ENCODE results near the gene KIF2C. TPM values are rescaled to one million over a fixed set of nuclear protein-coding genes. Genes with fewer than 3 reads are reported as not detected.

Gene KIF2C
- total and polyA plus RNA-seq, 2 donors (not counting 1 experiment from before 2014, with no cell fraction given), result 0.25 to 0.69 TPM

- Histone ChIP-seq H2AFZ (ENCODE audit: insufficient read depth, low read depth, low read length, poor library complexity, severe bottlenecking) (no peak overlapping the region), H3K79me2 (ENCODE audit: control insufficient read depth, insufficient read depth, low read length) (no peaks in the 10 kb centered on the region), H3K36me3 (replicated peaks in 1 of 2; ENCODE audit: control extremely low read depth in 1 of 2, control insufficient read depth in 1 of 2, extremely low read depth in 1 of 2, insufficient read depth in 2 of 2, low read length in 1 of 2) (no peaks in the 10 kb centered on the region), H3K27me3 (replicated peaks in 1 of 4; ENCODE audit: control extremely low read depth in 1 of 4, control insufficient read depth in 3 of 4, insufficient read depth in 4 of 4, low read length in 3 of 4) (no peaks in the 10 kb centered on the region), H3K4me3 (ENCODE audit: control extremely low read depth in 1 of 5, extremely low read depth in 1 of 5, insufficient read depth in 1 of 5, low read depth in 2 of 5, low read length in 4 of 5) (no peak overlapping the region), H3K27ac (ENCODE audit: low read length in 2 of 2) (no peak overlapping the region), H4K20me1 (ENCODE audit: control insufficient read depth, insufficient read depth, low read length, poor library complexity, severe bottlenecking) (no peaks in the 10 kb centered on the region), H3K9me3 (ENCODE audit: control extremely low read depth in 1 of 3, control insufficient read depth in 2 of 3, insufficient read depth in 1 of 3, low read length in 2 of 3) (peaks cover 0 to 2% (median 0%) of the 10 kb centered on the region in 3 donors), H3K4me1 (ENCODE audit: control insufficient read depth in 2 of 2, insufficient read depth in 2 of 2, low read length in 2 of 2) (peaks cover 12 to 24% of the 10 kb centered on the region in 2 donors), H3K9ac (ENCODE audit: low read length) (no peak overlapping the region), H3K4me2 (replicated peaks; ENCODE audit: low read depth, low read length, poor library complexity, severe bottlenecking) (no peak overlapping the region)
- Mint-ChIP-seq H3K27ac (no peak overlapping the region), H3K4me3 (no peak overlapping the region), H3K27me3 (no peaks in the 10 kb centered on the region), H3K9me3 (ENCODE audit: insufficient read depth) (no peaks in the 10 kb centered on the region), H3K4me1 (peaks cover 17% of the 10 kb centered on the region)
- POLR2A ChIA-PET, result interaction anchor here (0.7 to 1.0 kb wide), 2 partner anchors 20 to 85 kb away, joined by 5 to 7 read pairs; no protein-coding TSS in a partner anchor
- CTCF ChIA-PET, result interaction anchor here (0.7 to 10.4 kb wide), 5 partner anchors 17 to 565 kb away, joined by 3 to 196 read pairs (median 4); partner anchors contain the start of gene RPS8
- intact Hi-C loops (cut with micrococcal nuclease), result loop anchor here (5.0 to 10.0 kb wide), 2 partner anchors 759 to 951 kb away; partner anchors contain the start of genes GPBP1L1, TESK2 and TMEM69
- ATAC-seq (ENCODE audit: low read depth) (no peak), DNase-seq (no peak)
- WGBS (ENCODE audit: insufficient coverage), result no CpG with 5 or more reads among the region's 1 CpG
- TF ChIP-seq, protein P1, sequence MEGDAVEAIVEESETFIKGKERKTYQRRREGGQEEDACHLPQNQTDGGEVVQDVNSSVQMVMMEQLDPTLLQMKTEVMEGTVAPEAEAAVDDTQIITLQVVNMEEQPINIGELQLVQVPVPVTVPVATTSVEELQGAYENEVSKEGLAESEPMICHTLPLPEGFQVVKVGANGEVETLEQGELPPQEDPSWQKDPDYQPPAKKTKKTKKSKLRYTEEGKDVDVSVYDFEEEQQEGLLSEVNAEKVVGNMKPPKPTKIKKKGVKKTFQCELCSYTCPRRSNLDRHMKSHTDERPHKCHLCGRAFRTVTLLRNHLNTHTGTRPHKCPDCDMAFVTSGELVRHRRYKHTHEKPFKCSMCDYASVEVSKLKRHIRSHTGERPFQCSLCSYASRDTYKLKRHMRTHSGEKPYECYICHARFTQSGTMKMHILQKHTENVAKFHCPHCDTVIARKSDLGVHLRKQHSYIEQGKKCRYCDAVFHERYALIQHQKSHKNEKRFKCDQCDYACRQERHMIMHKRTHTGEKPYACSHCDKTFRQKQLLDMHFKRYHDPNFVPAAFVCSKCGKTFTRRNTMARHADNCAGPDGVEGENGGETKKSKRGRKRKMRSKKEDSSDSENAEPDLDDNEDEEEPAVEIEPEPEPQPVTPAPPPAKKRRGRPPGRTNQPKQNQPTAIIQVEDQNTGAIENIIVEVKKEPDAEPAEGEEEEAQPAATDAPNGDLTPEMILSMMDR (IDR thresholded peaks at IDR 0.05), result no peak
- TF ChIP-seq EZH2 (IDR thresholded peaks at IDR 0.05; ENCODE audit: borderline replicate concordance, insufficient read depth, low read depth, low read length, poor library complexity, severe bottlenecking), result no peak
Observed at GRCh38 chr1:44733365-44733764, 6.3 kb upstream of the KIF2C start.

- POLR2A ChIA-PET, result interaction anchor here (0.7 to 1.0 kb wide), 2 partner anchors 20 to 85 kb away, joined by 5 to 7 read pairs; no protein-coding TSS in a partner anchor
- H3K9me3 Mint-ChIP-seq (ENCODE audit: insufficient read depth), result no peaks in the 10 kb centered on the region
Observed at GRCh38 chr1:44733784-44734183, 5.9 kb upstream of the KIF2C start.

More at GRCh38 chr1:44733784-44734183, 5.9 kb upstream of the KIF2C start:
- H3K4me2 ChIP-seq (replicated peaks; ENCODE audit: low read depth, low read length, poor library complexity, severe bottlenecking), result no peak overlapping the region
- DNase-seq (no peak), ATAC-seq (ENCODE audit: low read depth) (no peak)
- H3K27ac ChIP-seq (ENCODE audit: low read length in 2 of 2), result no peak overlapping the region
- peaks cover 12 to 24% of the 10 kb centered on the region in 2 donors for H3K4me1 ChIP-seq (ENCODE audit: control insufficient read depth in 2 of 2, insufficient read depth in 2 of 2, low read length in 2 of 2)
- no peak overlapping the region for H2AFZ ChIP-seq (ENCODE audit: insufficient read depth, low read depth, low read length, poor library complexity, severe bottlenecking)
- Mint-ChIP-seq H3K4me3 (no peak overlapping the region), H3K27me3 (no peaks in the 10 kb centered on the region), H3K27ac (no peak overlapping the region), H3K4me1 (peaks cover 17% of the 10 kb centered on the region)
- intact Hi-C loops (cut with micrococcal nuclease), result loop anchor here (5.0 to 10.0 kb wide), 2 partner anchors 759 to 951 kb away; partner anchors contain the start of genes GPBP1L1, TESK2 and TMEM69
- no peaks in the 10 kb centered on the region for H4K20me1 ChIP-seq (ENCODE audit: control insufficient read depth, insufficient read depth, low read length, poor library complexity, severe bottlenecking)
- H3K27me3 ChIP-seq (replicated peaks in 1 of 4; ENCODE audit: control extremely low read depth in 1 of 4, control insufficient read depth in 3 of 4, insufficient read depth in 4 of 4, low read length in 3 of 4), result no peaks in the 10 kb centered on the region
- H3K79me2 ChIP-seq (ENCODE audit: control insufficient read depth, insufficient read depth, low read length), result no peaks in the 10 kb centered on the region
- no CpG with 5 or more reads among the region's 1 CpG for WGBS (ENCODE audit: insufficient coverage)
- peaks cover 0 to 4% (median 0%) of the 10 kb centered on the region in 3 donors for H3K9me3 ChIP-seq (ENCODE audit: control extremely low read depth in 1 of 3, control insufficient read depth in 2 of 3, insufficient read depth in 1 of 3, low read length in 2 of 3)
- CTCF ChIA-PET, result interaction anchor here (0.7 to 10.4 kb wide), 4 partner anchors 17 to 564 kb away, joined by 3 to 196 read pairs (median 4); partner anchors contain the start of gene PLK3
- no peaks in the 10 kb centered on the region for H3K36me3 ChIP-seq (replicated peaks in 1 of 2; ENCODE audit: control extremely low read depth in 1 of 2, control insufficient read depth in 1 of 2, extremely low read depth in 1 of 2, insufficient read depth in 2 of 2, low read length in 1 of 2)
- no peak overlapping the region for H3K4me3 ChIP-seq (ENCODE audit: control extremely low read depth in 1 of 5, extremely low read depth in 1 of 5, insufficient read depth in 1 of 5, low read depth in 2 of 5, low read length in 4 of 5)
- TF ChIP-seq, protein P1 (IDR thresholded peaks at IDR 0.05), result no peak
- TF ChIP-seq EZH2 (IDR thresholded peaks at IDR 0.05; ENCODE audit: borderline replicate concordance, insufficient read depth, low read depth, low read length, poor library complexity, severe bottlenecking), result no peak
- no peak overlapping the region for H3K9ac ChIP-seq (ENCODE audit: low read length)

All from B cell (primary cell).